Left renal cortex interstitium (tissue), 4 donors: Measurements from ENCODE around the gene MOCS1. TPM values are rescaled to one million over a fixed set of nuclear protein-coding genes. Genes with fewer than 3 reads are reported as not detected.

Source experiments
- DNase-seq, 4 donors: peaks; one replicate each; pipeline ENCODE4 v3.0.0-alpha.2; 2013; ENCODE audit warnings: low read depth in 4 of 4, low spot score in 2 of 4, missing footprints in 1 of 4
- polyA plus RNA-seq, 4 donors: library from polyadenylated mRNA; unstranded; fragments of 120-200 nt; gene quantifications; one replicate each; pipeline ENCODE4 v1.2.1, GENCODE V29; 2013; ENCODE audit not compliant: insufficient read length in 4 of 4

Gene MOCS1
- polyA plus RNA-seq, 4 donors = 11.3 to 14.4 (median 12.6) TPM

- no peak for DNase-seq
Observed at GRCh38 chr6:39950125-39950720, 16.0 kb upstream of the MOCS1 start.

GRCh38 chr6:39948199-39948791 lies 14.0 kb upstream of the MOCS1 start:
- no peak for DNase-seq

- no peak for DNase-seq
Observed at GRCh38 chr6:39947611-39948068, 13.4 kb upstream of the MOCS1 start.

- no peak for DNase-seq
Observed at GRCh38 chr6:39945626-39946025, 11.4 kb upstream of the MOCS1 start.

- DNase-seq = no peak
Observed at GRCh38 chr6:39942903-39943580, 8.8 kb upstream of the MOCS1 start.

GRCh38 chr6:39941820-39942219 lies 7.6 kb upstream of the MOCS1 start:
- no peak for DNase-seq

- no peak for DNase-seq
Observed at GRCh38 chr6:39941138-39941537, 6.9 kb upstream of the MOCS1 start.

- no peak for DNase-seq
Observed at GRCh38 chr6:39938773-39939654, 4.8 kb upstream of the MOCS1 start.

GRCh38 chr6:39937686-39938333 lies 3.5 kb upstream of the MOCS1 start:
- no peak for DNase-seq

- DNase-seq = no peak
Observed at GRCh38 chr6:39936857-39937256, 2.6 kb upstream of the MOCS1 start.

GRCh38 chr6:39935241-39935640 lies 979 bp upstream of the MOCS1 start:
- no peak for DNase-seq

GRCh38 chr6:39933669-39934130 lies 562 bp downstream of the MOCS1 start:
- no peak for DNase-seq

GRCh38 chr6:39932386-39932910 lies 1.8 kb downstream of the MOCS1 start:
- DNase-seq = no peak

GRCh38 chr6:39931607-39932006 lies 2.7 kb downstream of the MOCS1 start:
- DNase-seq = no peak

GRCh38 chr6:39930540-39930939 lies 3.7 kb downstream of the MOCS1 start:
- DNase-seq = no peak

GRCh38 chr6:39929733-39930461 lies 4.4 kb downstream of the MOCS1 start:
- no peak for DNase-seq

GRCh38 chr6:39929039-39929732 lies 5.1 kb downstream of the MOCS1 start:
- no peak for DNase-seq

GRCh38 chr6:39927159-39927558 lies 7.1 kb downstream of the MOCS1 start:
- DNase-seq = no peak

GRCh38 chr6:39926668-39927067 lies 7.6 kb downstream of the MOCS1 start:
- DNase-seq = no peak
